Smooth muscle cell (in vitro differentiated cells): ENCODE measurements around the gene SEC14L2. TPM values are rescaled to one million over a fixed set of nuclear protein-coding genes. Genes with fewer than 3 reads are reported as not detected.

Source experiments
- DNase-seq: peaks from one replicate; lab custom pipeline; 2025; ENCODE audit not compliant: unreplicated experiment; lab: John Stamatoyannopoulos, UW
- H2AFZ ChIP-seq: fragments of 200-600 bp; sonication (generic); 2 replicates; pipeline ENCODE4 v1.6.0; 2016; ENCODE audit warnings: antibody characterized with exemption, low read depth, mild to moderate bottlenecking
- H3F3A ChIP-seq: fragments of 200-600 bp; sonication (generic); 2 replicates; pipeline ENCODE4 v1.6.0; 2017; ENCODE audit warnings: antibody characterized with exemption, low read depth
- H3K27ac ChIP-seq: fragments of 200-600 bp; sonication (generic); 2 replicates; pipeline ENCODE4 v1.5.1; 2016; ENCODE audit warnings: low read depth, mild to moderate bottlenecking
- H3K27me3 ChIP-seq: fragments of 200-600 bp; sonication (generic); 2 replicates; pipeline ENCODE4 v1.6.1; 2016; ENCODE audit warnings: low read depth, mild to moderate bottlenecking
- H3K36me3 ChIP-seq: fragments of 200-600 bp; sonication (generic); 2 replicates; pipeline ENCODE4 v1.5.1; 2016; ENCODE audit warnings: low read depth
- H3K4me1 ChIP-seq: fragments of 200-600 bp; sonication (generic); 2 replicates; pipeline ENCODE4 v1.5.1; 2016; ENCODE audit warnings: low read depth
- H3K4me2 ChIP-seq: fragments of 200-600 bp; sonication (generic); 2 replicates; pipeline ENCODE4 v1.6.0; 2016; ENCODE audit warnings: mild to moderate bottlenecking
- H3K4me3 ChIP-seq: fragments of 200-600 bp; sonication (generic); 2 replicates; pipeline ENCODE4 v1.5.1; 2016; ENCODE audit warnings: mild to moderate bottlenecking
- H3K79me2 ChIP-seq: fragments of 200-600 bp; sonication (generic); 2 replicates; pipeline ENCODE4 v1.6.0; 2016; ENCODE audit warnings: low read depth, mild to moderate bottlenecking
- H3K9ac ChIP-seq: fragments of 200-600 bp; sonication (generic); 2 replicates; pipeline ENCODE4 v1.6.0; 2016; ENCODE audit warnings: low read depth
- H3K9me3 ChIP-seq: fragments of 200-600 bp; sonication (generic); replicated peaks from 2 replicates; pipeline ENCODE4 v1.5.1; 2016; ENCODE audit warnings: low read depth
- H4K20me1 ChIP-seq: fragments of 200-600 bp; sonication (generic); 2 replicates; pipeline ENCODE4 v1.6.0; 2016; ENCODE audit warnings: low read depth
- CTCF ChIP-seq: fragments of 200-600 bp; sonication (generic); IDR thresholded peaks from 2 replicates; pipeline ENCODE4 v1.5.1; 2017; ENCODE audit warnings: borderline replicate concordance, mild to moderate bottlenecking, antibody characterized with exemption; ENCODE audit not compliant: insufficient read depth, poor library complexity, severe bottlenecking
- whole genome bisulfite sequencing: methylation state at CpG from one replicate; pipeline ENCODE4 v1.1.7; 2016; ENCODE audit warnings: low lambda C conversion rate; 5-methylcytosine and 5-hydroxymethylcytosine counted together
- polyA plus RNA-seq: library from polyadenylated mRNA; unstranded; fragments of >200 nt; fragmentation: Nextera tagmentation; extraction: Ambion mirVana; gene quantifications from 2 replicates; pipeline ENCODE4 v1.2.1, GENCODE V29; 2016
- total RNA-seq: library from RNA; depleted of rRNA; stranded (reverse); fragments of >200 nt; gene quantifications from 2 replicates; pipeline ENCODE4 v1.2.3, GENCODE V29; 2014

The SEC14L2 gene
- total and polyA plus RNA-seq, 2 experiments from 2014 or later: 8.2 to 15.1 TPM

GRCh38 chr22:30404307-30404706 lies 7.5 kb downstream of the SEC14L2 start:
- TF ChIP-seq CTCF: no peak
- H3K4me1 ChIP-seq: no peaks in the 10 kb centered on the region
- peaks cover 5% of the 10 kb centered on the region for H3F3A ChIP-seq
- no peak overlapping the region for H2AFZ ChIP-seq
- H4K20me1 ChIP-seq: peaks cover 41% of the 10 kb centered on the region
- no peak overlapping the region for H3K4me2 ChIP-seq
- no peak overlapping the region for H3K27ac ChIP-seq
- H3K36me3 ChIP-seq: no peaks in the 10 kb centered on the region
- DNase-seq: no peak
- H3K9ac ChIP-seq: no peak overlapping the region
- H3K27me3 ChIP-seq: no peaks in the 10 kb centered on the region
- 92% methylated on average over 6 of the region's 6 CpGs for WGBS
- no peaks in the 10 kb centered on the region for H3K9me3 ChIP-seq
- H3K79me2 ChIP-seq: no peaks in the 10 kb centered on the region
- H3K4me3 ChIP-seq: no peak overlapping the region

DNA sequence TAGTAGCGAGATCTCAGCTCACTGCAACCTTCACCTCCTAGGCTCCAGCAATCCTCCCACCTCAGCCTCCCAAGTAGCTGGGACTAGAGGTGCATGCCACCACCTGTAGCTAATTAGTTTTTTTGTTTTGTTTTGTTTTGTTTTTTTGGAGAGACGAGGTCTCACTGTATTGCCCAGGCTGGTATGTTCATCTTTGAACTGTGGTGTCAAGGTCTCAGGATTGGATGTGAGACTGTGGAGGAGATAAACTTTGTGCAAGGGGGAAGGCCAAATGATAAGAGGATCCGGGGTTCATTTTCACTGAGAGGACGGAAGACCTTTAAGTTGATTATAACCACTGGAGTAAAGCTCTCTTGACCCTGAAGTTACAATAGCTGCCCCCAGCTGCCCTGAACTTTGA lies 8.9 kb downstream of the SEC14L2 start:
- no peak overlapping the region for H3K4me2 ChIP-seq
- 82% methylated on average over 4 of the region's 4 CpGs for WGBS
- H3K4me1 ChIP-seq: no peaks in the 10 kb centered on the region
- H3K4me3 ChIP-seq: no peak overlapping the region
- H2AFZ ChIP-seq: no peak overlapping the region
- H3K9me3 ChIP-seq: no peaks in the 10 kb centered on the region
- peaks cover 5% of the 10 kb centered on the region for H3F3A ChIP-seq
- no peaks in the 10 kb centered on the region for H3K27me3 ChIP-seq
- no peak overlapping the region for H3K9ac ChIP-seq
- no peak for DNase-seq
- H3K79me2 ChIP-seq: no peaks in the 10 kb centered on the region
- H3K27ac ChIP-seq: no peak overlapping the region
- TF ChIP-seq CTCF: no peak
- H4K20me1 ChIP-seq: peaks cover 30% of the 10 kb centered on the region
- H3K36me3 ChIP-seq: no peaks in the 10 kb centered on the region

DNA sequence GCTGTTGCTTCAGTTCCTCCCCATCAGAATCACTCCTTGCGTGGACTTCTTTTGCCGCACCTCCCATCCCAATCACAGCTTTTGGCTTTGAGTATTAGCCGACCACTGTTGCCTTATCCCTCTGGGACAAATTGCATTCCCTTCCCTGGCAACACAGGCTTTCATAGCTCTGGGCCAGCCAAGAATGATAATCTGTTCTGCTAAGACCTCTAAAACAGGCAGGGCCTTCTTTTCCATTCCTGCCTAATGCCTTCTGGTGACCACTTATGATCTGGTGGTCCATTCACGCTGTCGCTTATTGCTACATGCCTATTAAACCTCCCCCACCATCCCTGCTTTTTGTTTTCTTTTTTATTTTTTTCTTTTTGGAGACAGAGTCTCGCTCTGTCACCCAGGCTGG lies 9.6 kb downstream of the SEC14L2 start:
- Histone ChIP-seq H3K4me2 (no peak overlapping the region), H3F3A (peaks cover 5% of the 10 kb centered on the region), H3K4me1 (no peaks in the 10 kb centered on the region), H3K36me3 (no peaks in the 10 kb centered on the region), H3K79me2 (no peaks in the 10 kb centered on the region), H3K9ac (no peak overlapping the region), H3K27me3 (no peaks in the 10 kb centered on the region), H3K9me3 (no peaks in the 10 kb centered on the region), H3K27ac (no peak overlapping the region), H2AFZ (no peak overlapping the region), H3K4me3 (no peak overlapping the region), H4K20me1 (peaks cover 30% of the 10 kb centered on the region)
- 92% methylated on average over 6 of the region's 6 CpGs for WGBS
- no peak for TF ChIP-seq CTCF
- no peak for DNase-seq

GRCh38 chr22:30408388-30409102 lies 11.7 kb downstream of the SEC14L2 start:
- Histone ChIP-seq H3K4me3 (no peak overlapping the region), H4K20me1 (peaks cover 11% of the 10 kb centered on the region), H3K9ac (no peak overlapping the region), H3K79me2 (no peaks in the 10 kb centered on the region), H3K36me3 (no peaks in the 10 kb centered on the region), H3K9me3 (no peaks in the 10 kb centered on the region), H3K27ac (peak overlapping the region; percentile 23), H2AFZ (no peak overlapping the region), H3F3A (peaks cover 5% of the 10 kb centered on the region), H3K4me1 (no peaks in the 10 kb centered on the region), H3K27me3 (no peaks in the 10 kb centered on the region), H3K4me2 (no peak overlapping the region)
- DNase-seq: no peak
- TF ChIP-seq CTCF: no peak
- WGBS: 63% methylated on average over 13 of the region's 13 CpGs
